HCT116 (cell line): Measurements from ENCODE around the gene ADGRL3.
"Not testable (repeated sequence)": the region's sequence is repeated elsewhere in the genome, so short reads cannot be mapped to it uniquely, and the experiment has no call there.

ENCODE experiments used
- CEBPB ChIP-seq: IDR thresholded peaks from 2 replicates; pipeline ENCODE4 v1.6.1; 2012; ENCODE audit warnings: low read depth
- EGR1 ChIP-seq: IDR thresholded peaks from 2 replicates; pipeline ENCODE4 v1.6.1; 2012; ENCODE audit warnings: low read depth
- ELF1 ChIP-seq: IDR thresholded peaks from 2 replicates; pipeline ENCODE4 v1.6.1; 2012; ENCODE audit warnings: low read depth, borderline replicate concordance
- EZH2 ChIP-seq: fragments of 200-600 bp; sonication (generic); IDR thresholded peaks from 2 replicates; pipeline ENCODE4 v1.6.1; 2017; ENCODE audit warnings: antibody characterized with exemption, mixed run types
- EZH2phosphoT487 ChIP-seq: fragments of 200-600 bp; IDR thresholded peaks from 2 replicates; pipeline ENCODE4 v1.6.1; 2018; ENCODE audit warnings: antibody characterized with exemption, borderline replicate concordance
- JUND ChIP-seq: IDR thresholded peaks from 2 replicates; pipeline ENCODE4 v1.6.1; 2012
- POLR2A ChIP-seq: IDR thresholded peaks from 2 replicates; pipeline ENCODE4 v1.7.0; 2011; ENCODE audit warnings: borderline replicate concordance; ENCODE audit not compliant: insufficient read depth, insufficient read length; ENCODE audit errors: extremely low read depth
- POLR2AphosphoS5 ChIP-seq: IDR thresholded peaks from 2 replicates; pipeline ENCODE4 v1.6.1; 2011; ENCODE audit warnings: mild to moderate bottlenecking, low read depth, low read length, moderate library complexity
- SIN3A ChIP-seq: IDR thresholded peaks from 2 replicates; pipeline ENCODE4 v1.6.1; 2012; ENCODE audit warnings: low read depth
- TCF7L2 ChIP-seq: IDR thresholded peaks from 2 replicates; pipeline ENCODE4 v1.7.0; 2011; ENCODE audit warnings: borderline replicate concordance, inconsistent platforms; ENCODE audit not compliant: insufficient read depth, insufficient read length; ENCODE audit errors: extremely low read depth
- YY1 ChIP-seq: IDR thresholded peaks from 2 replicates; pipeline ENCODE4 v1.6.1; 2011; ENCODE audit warnings: low read length, low read depth, moderate library complexity, mild to moderate bottlenecking; ENCODE audit not compliant: insufficient replicate concordance; ENCODE audit errors: extremely low read depth
- ZNF274 ChIP-seq: fragments of 200-500 bp; sonication (Bioruptor generic); IDR thresholded peaks from 2 replicates; pipeline ENCODE4 v1.6.1; 2014; ENCODE audit warnings: mild to moderate bottlenecking, low read depth, low read length, inconsistent platforms
- TF ChIP-seq, protein P1 (sequence below), 3 experiments: fragments of 200-600 bp in 1 of 3; sonication (generic) in 1 of 3; IDR thresholded peaks in 2 of 3; conservative IDR thresholded peaks in 1 of 3; 2 replicates each; pipeline ENCODE4 v1.5.1; 2012 to 2017; ENCODE audit warnings: low read depth in 2 of 3, low read length in 2 of 3, antibody characterized with exemption in 1 of 3, borderline replicate concordance in 1 of 3, control low read depth in 1 of 3, mild to moderate bottlenecking in 1 of 3, mixed read lengths in 1 of 3, mixed run types in 1 of 3, moderate library complexity in 1 of 3; ENCODE audit not compliant: insufficient read depth in 1 of 3
- TF ChIP-seq, protein P2 (sequence below): IDR thresholded peaks from 2 replicates; pipeline ENCODE4 v1.6.1; 2012

DNA sequence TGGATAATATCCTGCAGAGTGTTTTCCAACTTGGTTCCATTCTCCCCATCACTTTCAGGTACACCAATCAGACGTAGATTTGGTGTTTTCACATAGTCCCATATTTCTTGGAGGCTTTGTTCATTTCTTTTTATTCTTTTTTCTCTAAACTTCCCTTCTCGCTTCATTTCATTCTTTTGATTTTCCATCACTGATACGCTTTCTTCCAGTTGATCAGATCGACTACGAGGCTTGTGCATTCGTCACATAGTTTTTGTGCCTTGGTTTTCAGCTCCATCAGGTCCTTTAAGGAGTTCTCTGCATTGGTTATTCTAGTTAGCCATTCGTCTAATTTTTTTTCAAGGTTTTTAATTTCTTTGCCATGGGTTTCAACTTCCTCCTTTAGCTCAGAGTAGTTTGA lies 559.1 kb downstream of the ADGRL3 start:
- TF ChIP-seq POLR2A, EGR1, YY1, EZH2, ELF1, CEBPB, TCF7L2, ZNF274, JUND, POLR2AphosphoS5, EZH2phosphoT487, SIN3A: not testable (repeated sequence)
- TF ChIP-seq, protein P1, sequence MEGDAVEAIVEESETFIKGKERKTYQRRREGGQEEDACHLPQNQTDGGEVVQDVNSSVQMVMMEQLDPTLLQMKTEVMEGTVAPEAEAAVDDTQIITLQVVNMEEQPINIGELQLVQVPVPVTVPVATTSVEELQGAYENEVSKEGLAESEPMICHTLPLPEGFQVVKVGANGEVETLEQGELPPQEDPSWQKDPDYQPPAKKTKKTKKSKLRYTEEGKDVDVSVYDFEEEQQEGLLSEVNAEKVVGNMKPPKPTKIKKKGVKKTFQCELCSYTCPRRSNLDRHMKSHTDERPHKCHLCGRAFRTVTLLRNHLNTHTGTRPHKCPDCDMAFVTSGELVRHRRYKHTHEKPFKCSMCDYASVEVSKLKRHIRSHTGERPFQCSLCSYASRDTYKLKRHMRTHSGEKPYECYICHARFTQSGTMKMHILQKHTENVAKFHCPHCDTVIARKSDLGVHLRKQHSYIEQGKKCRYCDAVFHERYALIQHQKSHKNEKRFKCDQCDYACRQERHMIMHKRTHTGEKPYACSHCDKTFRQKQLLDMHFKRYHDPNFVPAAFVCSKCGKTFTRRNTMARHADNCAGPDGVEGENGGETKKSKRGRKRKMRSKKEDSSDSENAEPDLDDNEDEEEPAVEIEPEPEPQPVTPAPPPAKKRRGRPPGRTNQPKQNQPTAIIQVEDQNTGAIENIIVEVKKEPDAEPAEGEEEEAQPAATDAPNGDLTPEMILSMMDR (IDR thresholded peaks at IDR 0.05 in 2 of 3, conservative IDR thresholded peaks at IDR 0.05 in 1 of 3; ENCODE audit: borderline replicate concordance in 1 of 3, insufficient read depth in 1 of 3, low read depth in 2 of 3, low read length in 2 of 3), result not testable (repeated sequence)
- TF ChIP-seq, protein P2, sequence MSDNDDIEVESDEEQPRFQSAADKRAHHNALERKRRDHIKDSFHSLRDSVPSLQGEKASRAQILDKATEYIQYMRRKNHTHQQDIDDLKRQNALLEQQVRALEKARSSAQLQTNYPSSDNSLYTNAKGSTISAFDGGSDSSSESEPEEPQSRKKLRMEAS, result not testable (repeated sequence)
